HepG2 (cell line): ENCODE results near the gene SHISA9. TPM values are rescaled to one million over a fixed set of nuclear protein-coding genes. Genes with fewer than 3 reads are reported as not detected.
A peak's percentile ranks its signal among the peaks of the same experiment; 100 is the strongest.

Experiments used
- CBX5 ChIP-seq: sonication (generic); formaldehyde crosslinking; IDR thresholded peaks from 2 replicates; pipeline ENCODE4 v1.4.0; 2020; ENCODE audit warnings: missing genetic modification reagents, borderline replicate concordance
- E2F2 ChIP-seq: sonication (generic); formaldehyde crosslinking; IDR thresholded peaks from 2 replicates; pipeline ENCODE4 v1.4.0; 2020; ENCODE audit warnings: missing genetic modification reagents, borderline replicate concordance
- GTF3A ChIP-seq: sonication (generic); formaldehyde crosslinking; conservative IDR thresholded peaks from 2 replicates; pipeline ENCODE4 v1.4.0; 2020; ENCODE audit warnings: mild to moderate bottlenecking, missing genetic modification reagents
- JARID2 ChIP-seq: sonication (generic); formaldehyde crosslinking; IDR thresholded peaks from 2 replicates; pipeline ENCODE4 v1.8.1; 2023; ENCODE audit warnings: missing genetic modification reagents, inconsistent platforms; ENCODE audit not compliant: insufficient replicate concordance
- KAT2B ChIP-seq: fragments of 150-350 bp; IDR thresholded peaks from 2 replicates; pipeline ENCODE4 v1.6.1; 2014; ENCODE audit warnings: low read depth, low read length, borderline replicate concordance
- RAD21 ChIP-seq: fragments of 450-650 bp; formaldehyde crosslinking; IDR thresholded peaks from 2 replicates; pipeline ENCODE4 v1.5.0; 2020; ENCODE audit warnings: mild to moderate bottlenecking
- RARA ChIP-seq: IDR thresholded peaks from 2 replicates; pipeline ENCODE4 v1.6.1; 2016; ENCODE audit warnings: missing genetic modification reagents, missing compliant biosample characterization
- RXRA ChIP-seq: sonication (generic); formaldehyde crosslinking; IDR thresholded peaks from 2 replicates; pipeline ENCODE4 v1.5.1; 2020; ENCODE audit warnings: missing genetic modification reagents
- SKI ChIP-seq: fragments of 450-650 bp; IDR thresholded peaks from one replicate; pipeline ENCODE4 v1.6.1; 2018; ENCODE audit warnings: mild to moderate bottlenecking; ENCODE audit not compliant: partially characterized antibody
- SP140L ChIP-seq: sonication (generic); formaldehyde crosslinking; IDR thresholded peaks from 2 replicates; pipeline ENCODE4 v1.4.0; 2020; ENCODE audit warnings: missing genetic modification reagents, borderline replicate concordance
- ZBTB46 ChIP-seq: sonication (generic); formaldehyde crosslinking; IDR thresholded peaks from 2 replicates; pipeline ENCODE4 v1.4.0; 2020; ENCODE audit warnings: mild to moderate bottlenecking, missing genetic modification reagents, borderline replicate concordance
- ZEB1 ChIP-seq: IDR thresholded peaks from 2 replicates; pipeline ENCODE4 v1.6.1; 2012; ENCODE audit warnings: mild to moderate bottlenecking, low read depth, inconsistent platforms; ENCODE audit not compliant: insufficient replicate concordance
- ZFP1 ChIP-seq: IDR thresholded peaks from 2 replicates; pipeline ENCODE4 v1.6.1; 2016
- ZNF20 ChIP-seq: sonication (generic); formaldehyde crosslinking; IDR thresholded peaks from 2 replicates; pipeline ENCODE4 v1.4.0; 2020; ENCODE audit warnings: mild to moderate bottlenecking, moderate library complexity, missing genetic modification reagents
- ZNF251 ChIP-seq: sonication (generic); formaldehyde crosslinking; IDR thresholded peaks from 2 replicates; pipeline ENCODE4 v1.9.0; 2021; ENCODE audit warnings: mild to moderate bottlenecking, missing genetic modification reagents
- ZNF44 ChIP-seq: sonication (generic); formaldehyde crosslinking; IDR thresholded peaks from 2 replicates; pipeline ENCODE4 v1.5.1; 2020; ENCODE audit warnings: mild to moderate bottlenecking, missing genetic modification reagents
- ZNF570 ChIP-seq: sonication (generic); formaldehyde crosslinking; IDR thresholded peaks from 2 replicates; pipeline ENCODE4 v1.4.0; 2020; ENCODE audit warnings: mild to moderate bottlenecking, missing genetic modification reagents, borderline replicate concordance
- ZNF660 ChIP-seq: sonication (generic); formaldehyde crosslinking; IDR thresholded peaks from 2 replicates; pipeline ENCODE4 v1.5.1; 2020; ENCODE audit warnings: mild to moderate bottlenecking, low read depth, missing genetic modification reagents, borderline replicate concordance
- polyA plus RNA-seq, 8 experiments: library from polyadenylated mRNA; depleted of rRNA in 3 of 8; stranded (reverse) in 7 of 8; unstranded in 1 of 8; fragments of >200 nt; fragmentation: Illumina TruSeq in 4 of 8; extraction: Trizol in 4 of 8; gene quantifications; 2 replicates each; pipeline versions ENCODE4 v1.2.1 to v1.2.3, GENCODE V29; 2011 to 2016; ENCODE audit warnings: low read depth in 4 of 8, missing spikeins in 1 of 8, mixed read lengths in 1 of 8; ENCODE audit not compliant: insufficient read depth in 1 of 8
- total RNA-seq, 5 experiments: library from RNA; depleted of rRNA; stranded (reverse); fragments of >200 nt; fragmentation: Illumina TruSeq; extraction: Trizol; gene quantifications; 2 replicates each; pipeline ENCODE4 v1.2.3, GENCODE V29; 2016; ENCODE audit warnings: low read depth in 1 of 5
- TF ChIP-seq, protein P1 (sequence below): sonication (generic); formaldehyde crosslinking; IDR thresholded peaks from 2 replicates; pipeline ENCODE4 v1.8.1; 2023; ENCODE audit warnings: mild to moderate bottlenecking, moderate library complexity, missing genetic modification reagents
- TF ChIP-seq, protein P2 (sequence below): IDR thresholded peaks from 2 replicates; pipeline ENCODE4 v1.6.1; 2012; ENCODE audit warnings: low read depth, low read length, improper control_type of control experiment
- TF ChIP-seq, protein P3 (sequence below): sonication (generic); formaldehyde crosslinking; IDR thresholded peaks from 2 replicates; pipeline ENCODE4 v1.8.1; 2022; ENCODE audit warnings: low read depth, mild to moderate bottlenecking, missing genetic modification reagents

The SHISA9 gene
- total and polyA plus RNA-seq, 2 of the 13 experiments (the other 11 are each of a cell fraction or from before 2014, with no cell fraction given): 0.01 TPM; not detected in 1

GRCh38 chr16:13269905-13270528, 368.6 kb downstream of the SHISA9 start (continued):
- TF ChIP-seq ZNF20 (CRISPR knock-in tag): no peak
- no peak for TF ChIP-seq SP140L (CRISPR knock-in tag)
- TF ChIP-seq JARID2 (CRISPR knock-in tag): no peak
- TF ChIP-seq, protein P1, sequence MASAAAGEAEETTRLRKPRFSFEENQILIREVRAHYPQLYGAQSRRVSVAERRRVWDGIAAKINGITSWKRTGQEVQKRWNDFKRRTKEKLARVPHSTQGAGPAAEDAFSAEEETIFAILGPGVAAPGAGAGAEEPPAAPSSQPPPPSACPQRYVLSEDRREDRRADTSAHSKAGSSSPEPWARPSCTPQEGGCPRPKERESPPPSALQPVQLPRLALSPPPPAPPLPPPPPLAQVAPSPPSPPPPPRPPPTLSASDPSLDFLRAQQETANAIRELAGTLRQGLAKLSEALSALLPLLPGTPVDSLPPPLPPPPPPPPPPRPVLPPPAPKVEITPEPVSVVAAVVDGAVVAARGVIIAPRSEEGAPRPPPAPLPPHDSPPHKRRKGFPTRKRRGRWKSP (CRISPR knock-in tag): peak; percentile 85
- peak; percentile 98 for TF ChIP-seq SKI
- TF ChIP-seq RAD21 (CRISPR knock-in tag): peak; percentile 61
- TF ChIP-seq, protein P2, sequence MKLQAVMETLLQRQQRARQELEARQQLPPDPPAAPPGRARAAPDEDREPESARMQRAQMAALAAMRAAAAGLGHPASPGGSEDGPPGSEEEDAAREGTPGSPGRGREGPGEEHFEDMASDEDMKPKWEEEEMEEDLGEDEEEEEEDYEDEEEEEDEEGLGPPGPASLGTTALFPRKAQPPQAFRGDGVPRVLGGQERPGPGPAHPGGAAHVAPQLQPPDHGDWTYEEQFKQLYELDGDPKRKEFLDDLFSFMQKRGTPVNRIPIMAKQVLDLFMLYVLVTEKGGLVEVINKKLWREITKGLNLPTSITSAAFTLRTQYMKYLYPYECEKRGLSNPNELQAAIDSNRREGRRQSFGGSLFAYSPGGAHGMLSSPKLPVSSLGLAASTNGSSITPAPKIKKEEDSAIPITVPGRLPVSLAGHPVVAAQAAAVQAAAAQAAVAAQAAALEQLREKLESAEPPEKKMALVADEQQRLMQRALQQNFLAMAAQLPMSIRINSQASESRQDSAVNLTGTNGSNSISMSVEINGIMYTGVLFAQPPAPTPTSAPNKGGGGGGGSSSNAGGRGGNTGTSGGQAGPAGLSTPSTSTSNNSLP: peak; percentile 94; the same call in 1 of the 2 replicates
- TF ChIP-seq ZNF660: no peak
- TF ChIP-seq ZBTB46 (CRISPR knock-in tag): peak; percentile 87; the same call in 1 of the 2 replicates
- TF ChIP-seq RARA (CRISPR knock-in tag): peak; percentile 96
- TF ChIP-seq CBX5 (CRISPR knock-in tag): peak; percentile 96; the same call in 1 of the 2 replicates
- TF ChIP-seq GTF3A (CRISPR knock-in tag): peak; percentile 88
- TF ChIP-seq ZFP1: peak; percentile 96
- no peak for TF ChIP-seq KAT2B
- peak; percentile 91 for TF ChIP-seq ZEB1
- TF ChIP-seq ZNF251: 0 out of 2 replicates have a peak, but pooled peaks have one; percentile 53
- TF ChIP-seq, protein P3, sequence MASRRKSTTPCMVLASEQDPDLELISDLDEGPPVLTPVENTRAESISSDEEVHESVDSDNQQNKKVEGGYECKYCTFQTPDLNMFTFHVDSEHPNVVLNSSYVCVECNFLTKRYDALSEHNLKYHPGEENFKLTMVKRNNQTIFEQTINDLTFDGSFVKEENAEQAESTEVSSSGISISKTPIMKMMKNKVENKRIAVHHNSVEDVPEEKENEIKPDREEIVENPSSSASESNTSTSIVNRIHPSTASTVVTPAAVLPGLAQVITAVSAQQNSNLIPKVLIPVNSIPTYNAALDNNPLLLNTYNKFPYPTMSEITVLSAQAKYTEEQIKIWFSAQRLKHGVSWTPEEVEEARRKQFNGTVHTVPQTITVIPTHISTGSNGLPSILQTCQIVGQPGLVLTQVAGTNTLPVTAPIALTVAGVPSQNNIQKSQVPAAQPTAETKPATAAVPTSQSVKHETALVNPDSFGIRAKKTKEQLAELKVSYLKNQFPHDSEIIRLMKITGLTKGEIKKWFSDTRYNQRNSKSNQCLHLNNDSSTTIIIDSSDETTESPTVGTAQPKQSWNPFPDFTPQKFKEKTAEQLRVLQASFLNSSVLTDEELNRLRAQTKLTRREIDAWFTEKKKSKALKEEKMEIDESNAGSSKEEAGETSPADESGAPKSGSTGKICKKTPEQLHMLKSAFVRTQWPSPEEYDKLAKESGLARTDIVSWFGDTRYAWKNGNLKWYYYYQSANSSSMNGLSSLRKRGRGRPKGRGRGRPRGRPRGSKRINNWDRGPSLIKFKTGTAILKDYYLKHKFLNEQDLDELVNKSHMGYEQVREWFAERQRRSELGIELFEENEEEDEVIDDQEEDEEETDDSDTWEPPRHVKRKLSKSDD: peak; percentile 93
- no peak for TF ChIP-seq E2F2 (CRISPR knock-in tag)
- TF ChIP-seq ZNF570 (CRISPR knock-in tag): no peak
- peak; percentile 98; the same call in 1 of the 2 replicates for TF ChIP-seq RXRA (CRISPR knock-in tag)
- peak; percentile 81; the same call in 1 of the 2 replicates for TF ChIP-seq ZNF44 (CRISPR knock-in tag)
